ENCODE data around the gene HOXB8.

Gene HOXB8

DNA sequence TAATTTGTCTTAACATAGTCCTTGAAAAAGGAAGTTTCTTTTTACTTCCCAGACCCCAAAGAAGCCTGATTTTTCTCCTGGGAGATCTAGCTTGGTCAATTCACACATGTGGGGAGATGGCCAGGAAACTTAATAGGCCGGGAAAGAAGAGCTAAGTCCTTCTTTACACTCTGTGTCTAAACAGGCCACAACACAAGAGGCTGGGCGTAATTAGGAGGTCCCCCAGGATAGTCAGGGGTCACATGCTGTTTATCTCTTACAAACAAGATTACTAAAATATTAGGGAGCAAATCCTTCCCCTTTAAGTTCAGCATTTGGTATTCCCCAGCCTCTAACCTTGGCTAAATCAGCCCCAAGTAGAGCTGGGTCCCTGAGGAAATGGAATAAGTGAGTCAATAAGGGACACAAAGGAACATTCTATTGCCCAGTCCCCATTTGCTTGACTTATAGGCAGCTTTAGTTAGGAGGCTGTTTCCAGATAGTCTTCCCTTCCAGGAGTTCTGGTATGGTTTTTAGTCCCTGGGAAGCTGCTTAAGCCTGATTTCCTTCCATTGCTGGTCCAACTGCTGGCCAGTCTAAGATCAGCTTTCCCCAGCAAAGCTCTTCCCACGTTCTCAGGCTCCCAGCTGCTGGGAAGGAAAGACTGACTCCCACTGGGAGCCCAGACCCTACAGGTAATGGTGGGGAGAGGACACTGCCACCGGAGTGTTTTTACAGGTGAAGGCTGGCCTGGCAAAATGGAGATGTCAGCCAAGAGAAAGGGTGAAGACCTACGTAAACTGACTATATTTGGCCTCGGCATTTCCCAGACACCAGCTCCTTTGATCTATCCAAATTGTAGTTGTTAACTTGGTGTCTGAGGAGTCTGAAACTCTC lies 25.1 kb upstream of the HOXB8 start:
- DNase-seq, result no peak

DNA sequence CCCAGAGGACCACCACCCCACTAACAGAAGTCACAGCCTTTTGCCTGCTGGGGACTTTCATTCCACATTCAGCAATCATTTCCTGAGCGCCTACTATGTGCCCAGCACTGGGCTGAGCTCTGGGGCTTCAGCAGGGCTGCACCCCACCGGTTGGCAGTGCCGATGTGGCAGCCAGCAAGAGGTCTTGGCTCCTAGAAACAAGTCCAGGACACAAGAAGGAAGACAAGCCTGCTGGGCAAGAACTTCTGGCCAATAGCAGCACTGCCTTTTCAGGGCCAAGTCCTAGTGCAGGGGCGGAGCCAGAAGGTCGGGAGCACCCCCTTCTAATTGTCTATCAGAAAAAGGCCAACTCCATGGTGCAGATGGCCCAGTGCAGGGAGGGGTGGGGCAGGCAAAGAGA lies 24.0 kb upstream of the HOXB8 start:
- no peak for DNase-seq

DNA sequence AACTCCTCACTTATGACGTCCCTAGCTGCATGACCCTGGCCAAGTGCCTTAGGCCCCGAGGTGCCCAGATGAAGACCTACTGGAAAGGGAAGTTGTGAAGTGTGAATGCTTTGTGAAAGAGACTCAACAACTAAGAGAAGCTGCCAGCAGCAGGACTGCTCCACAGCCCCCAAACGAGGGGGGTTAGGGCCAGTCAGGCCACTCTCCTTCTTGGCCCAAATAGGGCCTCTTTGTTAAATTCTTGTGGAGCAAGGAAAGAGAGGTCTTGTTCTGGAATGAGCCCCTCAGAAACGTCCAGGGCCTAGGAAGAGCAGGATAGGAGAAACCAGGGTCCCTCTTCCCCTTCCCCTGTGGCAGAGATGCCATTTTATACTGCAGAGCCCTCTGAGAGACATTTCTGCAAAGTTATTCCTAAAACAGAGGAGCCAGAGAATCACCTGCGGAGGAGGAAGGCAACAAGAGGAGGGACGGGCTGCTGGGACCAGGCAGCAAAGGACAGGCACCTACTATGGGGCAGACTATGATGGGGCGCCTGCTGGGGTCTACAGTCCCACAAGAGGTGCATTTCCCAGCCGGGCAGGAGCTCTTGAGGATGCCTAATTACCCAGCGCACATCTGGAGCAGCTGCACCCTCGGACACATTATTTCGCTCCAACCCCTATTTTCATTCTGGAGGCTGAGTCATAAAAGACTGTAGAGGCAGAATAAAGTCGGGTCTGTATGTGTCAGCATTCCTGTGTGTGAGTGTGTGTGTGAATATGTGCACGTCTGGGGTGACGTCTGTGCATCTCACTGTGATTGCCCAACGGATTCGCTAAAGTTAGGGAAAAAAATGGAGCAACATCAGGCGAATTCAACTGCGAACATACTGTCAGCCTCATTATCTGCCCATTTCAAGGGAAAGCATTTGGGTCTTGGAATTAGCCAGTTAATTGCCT lies 22.5 kb upstream of the HOXB8 start:
- peak; percentile 13 for DNase-seq

DNA sequence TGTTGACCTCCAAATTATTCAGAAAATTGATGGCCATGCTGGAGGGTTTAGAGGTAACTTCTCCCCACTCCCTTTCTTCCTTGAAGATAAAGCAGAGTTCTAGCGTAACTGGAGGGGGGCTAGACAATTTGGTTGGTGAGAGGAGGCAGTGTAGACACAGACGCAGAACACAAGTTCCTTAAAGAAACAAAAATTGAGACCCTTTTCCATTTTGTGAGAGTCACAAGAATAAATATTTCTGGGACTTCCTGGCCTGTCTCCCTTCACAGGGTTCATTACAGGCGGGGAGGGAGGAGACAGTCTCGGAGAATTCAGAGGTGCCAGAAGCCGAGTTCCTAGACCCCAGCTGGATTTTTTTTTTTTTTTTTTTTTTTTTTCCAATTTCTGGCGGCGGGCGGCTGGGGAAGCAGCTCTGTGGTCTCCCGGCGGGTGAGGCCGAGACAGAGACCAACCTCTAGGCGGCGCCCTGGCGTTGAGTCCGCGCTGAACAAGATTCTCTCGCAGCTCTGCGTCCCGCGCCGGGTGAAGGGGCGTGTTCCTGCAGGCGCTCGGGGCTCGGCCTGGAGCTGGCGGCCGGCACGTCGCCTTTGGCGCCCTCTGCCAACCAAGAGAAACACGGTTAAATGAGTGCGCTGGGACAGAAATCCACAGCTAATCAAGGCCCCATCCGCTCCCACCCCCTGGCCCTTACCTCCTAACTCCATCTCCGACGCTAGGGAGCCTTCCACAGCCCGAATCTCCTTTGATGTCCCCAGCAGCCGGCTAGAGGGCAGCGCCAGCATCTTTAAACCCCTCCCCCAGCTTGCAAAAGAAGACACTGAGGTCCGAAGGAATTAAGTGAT lies 21.3 kb upstream of the HOXB8 start:
- peak; percentile 81 for DNase-seq

GRCh38 chr17:48634493-48635208 lies 19.6 kb upstream of the HOXB8 start:
- peak; percentile 18 for DNase-seq

DNA sequence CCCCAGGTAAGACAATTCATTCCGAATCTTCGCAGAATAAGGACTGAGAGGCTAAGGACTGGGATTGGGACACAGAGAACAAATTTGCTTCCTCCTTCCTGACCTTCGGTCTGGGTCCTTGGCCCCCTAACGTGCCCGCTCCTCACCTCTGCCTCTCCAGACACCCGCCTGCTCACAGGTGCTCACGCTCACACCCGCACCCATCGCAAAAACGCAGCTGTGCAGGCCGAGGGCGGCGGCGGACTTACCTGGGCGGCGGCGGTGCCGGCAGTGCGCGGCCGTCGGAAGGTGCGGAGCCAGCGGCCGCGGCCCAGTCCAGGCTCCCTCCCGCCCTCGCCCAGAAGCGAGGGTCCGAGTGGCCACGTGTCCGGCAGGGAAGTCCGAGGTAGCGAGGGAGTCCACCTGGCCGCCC lies 18.2 kb upstream of the HOXB8 start:
- DNase-seq, result no peak

- DNase-seq, result peak; percentile 36
These were observed 17.6 kb upstream of the HOXB8 start for GRCh38 chr17:48632579-48633265.

DNA sequence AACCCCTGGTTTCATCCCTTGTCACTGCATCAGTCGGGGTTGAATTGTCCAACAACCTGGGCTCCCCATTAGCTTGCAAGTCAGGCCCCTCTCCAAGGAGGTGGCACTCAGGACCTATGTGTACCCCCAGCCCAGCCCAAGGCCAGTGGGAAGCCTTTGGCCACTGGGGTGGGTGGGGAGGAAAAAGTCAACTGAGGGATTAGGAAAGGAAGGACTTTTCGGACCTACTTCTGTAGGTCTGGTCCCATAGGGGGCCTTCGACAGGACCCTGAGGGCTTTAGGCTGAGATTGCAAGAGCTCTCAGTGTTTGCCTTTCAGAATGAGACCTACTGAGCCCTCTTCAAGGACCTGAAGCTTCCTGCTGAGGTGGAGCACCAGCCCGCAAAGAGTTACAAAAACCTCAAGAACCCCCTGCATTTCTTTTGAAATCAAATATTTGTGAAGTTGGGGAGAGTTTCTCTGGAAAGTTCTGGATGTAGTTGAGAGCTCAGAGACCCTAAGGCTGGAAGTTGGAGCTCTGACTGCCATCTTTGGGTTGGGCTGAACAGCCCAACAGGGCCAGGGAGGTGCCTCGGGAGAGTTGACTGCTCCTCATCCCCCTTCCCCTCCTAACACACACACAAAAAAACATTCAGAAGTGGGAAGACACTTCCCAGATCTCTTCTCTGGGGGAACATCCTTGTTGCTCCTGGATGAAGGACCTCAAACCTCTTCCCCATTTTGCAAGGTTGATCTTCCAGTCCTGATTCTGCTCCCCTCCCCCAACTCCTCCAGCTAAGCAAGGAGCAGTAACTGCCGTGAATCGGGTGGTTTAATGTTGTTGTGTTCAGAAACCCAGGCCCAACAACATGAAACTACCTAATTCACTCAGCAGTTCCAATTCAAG lies 16.8 kb upstream of the HOXB8 start:
- DNase-seq, result peak; percentile 18

GRCh38 chr17:48630925-48631692 lies 16.0 kb upstream of the HOXB8 start:
- DNase-seq, result peak; percentile 18

DNA sequence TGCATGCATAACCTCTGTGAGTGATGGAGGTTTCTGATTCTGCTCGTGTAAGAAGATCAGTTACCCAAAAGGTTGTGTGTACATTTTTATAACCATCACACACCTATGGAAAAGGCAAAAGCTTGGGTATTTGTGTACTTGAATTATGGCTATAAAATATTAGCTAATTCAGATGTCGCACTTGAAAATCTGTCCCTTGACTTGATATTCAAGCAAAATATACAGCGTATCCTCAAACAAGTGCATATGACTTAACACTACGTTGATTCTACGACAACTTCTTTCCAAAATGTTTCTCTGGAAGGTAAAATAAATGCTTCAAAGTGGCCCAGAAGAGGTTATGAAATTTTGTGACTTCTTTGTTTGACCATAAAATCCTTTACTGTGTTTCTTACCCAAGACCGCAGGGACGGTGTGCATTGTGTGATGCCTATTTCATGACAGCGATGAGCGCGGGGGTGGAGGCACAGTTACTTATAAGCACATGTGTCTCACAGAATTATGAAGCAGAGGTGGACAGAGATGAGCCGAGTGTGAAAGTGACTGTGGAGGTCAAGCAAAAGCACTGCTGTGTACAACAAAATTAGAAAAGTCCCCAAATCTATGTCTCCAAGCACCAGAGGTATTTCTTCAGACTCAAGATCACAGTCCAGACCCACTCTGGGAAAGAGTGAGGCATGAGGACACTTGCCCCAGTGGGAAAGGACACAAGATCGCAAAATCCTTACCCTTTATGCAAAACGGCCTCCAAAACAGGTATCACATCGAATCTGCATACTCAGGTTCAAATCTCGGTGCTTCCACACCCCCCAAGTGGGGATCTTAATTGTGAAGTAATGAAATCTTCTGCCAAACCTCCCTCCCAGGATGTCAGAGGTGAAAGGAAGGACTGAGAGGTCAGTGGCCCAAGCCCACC lies 15.2 kb upstream of the HOXB8 start:
- peak; percentile 22 for DNase-seq

DNA sequence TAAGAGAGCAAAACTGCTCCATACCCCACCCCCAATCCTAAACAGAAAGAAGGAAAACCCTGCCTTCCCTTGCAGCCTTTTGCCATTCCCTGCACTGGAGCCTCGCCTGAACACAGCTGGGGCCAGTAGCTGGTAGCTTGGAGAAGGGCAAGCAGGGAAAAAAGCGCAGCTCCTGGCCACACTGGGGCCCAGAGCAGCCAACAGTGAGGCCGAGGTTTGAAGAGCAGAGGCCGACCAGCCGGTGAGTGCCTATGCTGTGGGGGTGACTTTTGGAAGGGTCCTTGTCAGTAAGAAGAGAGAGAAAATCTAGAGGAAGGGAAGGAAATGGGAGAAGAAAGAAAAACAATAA lies 14.3 kb upstream of the HOXB8 start:
- DNase-seq, result peak; percentile 6

- no peak for DNase-seq
These were observed 13.7 kb upstream of the HOXB8 start for GRCh38 chr17:48628649-48629410.

GRCh38 chr17:48627623-48628521 lies 12.8 kb upstream of the HOXB8 start:
- DNase-seq, result no peak

DNA sequence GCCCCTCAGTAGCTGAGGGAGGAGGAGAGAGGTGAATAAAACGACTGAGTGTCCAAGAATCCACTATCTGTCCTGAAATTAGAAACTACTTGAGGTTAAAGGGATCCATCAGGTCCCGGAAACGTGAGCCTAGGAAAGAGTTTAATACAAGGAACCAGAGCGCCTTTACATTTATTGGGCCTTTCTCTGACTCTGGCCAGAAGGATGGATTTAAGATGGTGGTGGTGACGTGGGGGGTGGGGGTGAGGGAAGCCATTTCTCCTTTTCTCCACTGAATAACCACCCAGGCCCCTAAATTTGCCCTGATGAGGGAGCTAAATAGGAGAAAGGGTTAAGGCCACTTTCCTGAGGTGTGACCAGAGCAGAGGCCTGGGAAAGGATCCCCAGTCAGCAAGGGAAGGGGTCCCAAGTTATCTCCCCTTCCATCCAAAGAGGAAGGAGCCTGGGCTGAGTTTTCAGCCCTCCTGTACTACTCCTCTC lies 12.1 kb upstream of the HOXB8 start:
- no peak for DNase-seq

DNA sequence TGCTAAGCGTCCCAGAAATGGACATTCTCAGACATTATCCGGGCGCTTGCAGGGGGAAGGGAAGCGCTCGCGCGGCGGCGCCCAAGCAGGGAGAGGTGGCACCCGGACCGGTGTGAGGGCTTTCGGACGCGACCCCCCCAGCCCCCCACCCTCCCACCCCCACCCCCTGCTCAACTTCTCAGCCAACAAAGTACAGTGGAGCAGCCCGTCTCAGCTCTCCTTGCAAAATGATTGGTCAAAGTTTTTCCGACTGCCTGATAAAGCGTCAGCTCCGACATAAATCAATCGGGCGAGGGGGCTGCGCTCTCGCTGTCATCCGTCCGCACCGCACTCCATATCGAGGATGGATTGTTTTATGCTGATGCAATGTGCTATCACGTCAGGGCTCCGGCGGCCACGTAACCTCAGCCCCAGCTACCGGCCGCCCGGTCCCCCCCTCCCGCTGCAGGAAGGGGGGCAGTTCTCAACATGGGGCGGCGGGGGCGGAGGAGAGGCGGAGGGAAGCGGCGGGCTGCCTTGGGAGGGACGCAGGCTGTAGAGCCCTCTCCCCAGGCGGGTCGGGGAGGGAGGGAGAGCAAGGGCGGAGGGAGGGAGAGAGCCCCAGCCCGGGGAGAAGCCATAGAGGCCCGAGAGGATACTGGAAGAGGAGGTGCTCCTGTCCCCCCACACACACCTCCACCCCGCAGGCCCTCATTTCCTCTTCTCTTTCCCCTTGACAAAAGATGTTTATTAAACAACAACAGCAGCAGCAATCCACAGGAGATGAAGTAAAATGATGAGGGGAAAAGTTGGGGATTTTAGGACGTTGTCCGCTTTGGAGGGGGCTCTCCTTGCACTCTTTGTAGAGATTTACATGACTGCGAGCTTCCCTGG lies 11.4 kb upstream of the HOXB8 start, which contains the start of gene HOXB9:
TSS of gene HOXB9 (minus strand) at position 114 of the 873 bp plus-strand sequence. CDS start at position 25, 89 bp downstream.
- DNase-seq, result peak; percentile 74
